HG03354 (cell line): ENCODE data around the gene TMEM184B.

Experiments used
- ATAC-seq: cut with Tn5 transposase; IDR thresholded peaks from one replicate; pipeline ENCODE4 v1.9.1; 2021; ENCODE audit warnings: mild to moderate bottlenecking; ENCODE audit not compliant: unreplicated experiment, poor library complexity, severe bottlenecking

Gene TMEM184B

DNA sequence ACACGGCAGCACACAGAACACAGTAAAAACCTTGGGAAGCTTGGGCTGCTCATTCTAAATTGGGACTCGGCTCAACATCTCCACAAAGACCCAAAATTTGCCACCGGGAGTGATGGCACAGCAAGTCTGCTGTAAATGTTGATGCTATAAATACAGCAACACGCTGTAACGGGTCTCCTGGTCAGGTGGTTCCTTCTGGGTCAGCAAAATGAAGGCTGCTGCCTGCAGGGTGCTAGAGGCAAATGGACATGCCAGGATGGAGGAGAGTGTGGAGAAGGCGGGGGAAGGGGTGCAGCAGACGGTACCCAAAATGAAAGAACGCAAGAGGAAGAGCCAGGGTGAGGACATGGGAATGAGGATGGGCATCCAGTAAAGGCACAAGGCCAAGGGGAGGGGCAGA lies 40.6 kb downstream of the TMEM184B start:
- no peak for ATAC-seq

GRCh38 chr22:38230916-38231315 lies 41.9 kb downstream of the TMEM184B start:
- ATAC-seq = no peak

DNA sequence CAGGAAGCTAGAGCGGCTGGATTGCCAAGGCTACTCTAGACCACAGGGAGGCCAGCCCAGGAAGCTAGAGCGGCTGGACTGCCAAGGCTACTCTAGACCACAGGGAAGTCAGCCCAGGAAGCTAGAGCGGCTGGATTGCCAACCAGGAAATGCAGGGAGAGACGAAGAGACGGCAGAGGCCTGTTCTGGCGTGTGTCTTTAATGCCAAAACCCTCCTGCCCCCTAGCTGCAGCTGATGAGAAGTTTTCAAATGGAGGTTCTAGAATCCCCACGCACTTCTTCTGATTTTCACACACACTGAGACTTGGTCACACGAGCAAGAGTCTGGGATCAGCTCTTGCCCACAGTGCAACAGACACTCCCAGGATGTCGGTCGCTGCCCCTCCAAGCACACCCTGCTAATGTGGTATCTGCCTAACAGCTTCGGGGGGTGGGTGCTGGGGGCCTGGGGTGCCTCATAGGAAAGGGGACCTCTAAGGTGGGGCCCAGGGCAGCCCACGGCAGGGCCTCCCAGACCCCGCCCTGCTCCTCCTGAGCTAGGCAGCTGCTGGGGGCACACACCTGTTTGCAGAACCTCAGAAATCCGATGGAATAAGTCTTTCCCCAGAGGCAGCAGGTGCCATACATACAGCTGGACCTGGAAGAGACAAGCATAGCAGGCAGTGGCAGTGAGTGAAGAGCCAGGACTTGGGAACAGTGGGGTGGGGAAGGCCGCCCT lies 42.5 kb downstream of the TMEM184B start:
- ATAC-seq = no peak

DNA sequence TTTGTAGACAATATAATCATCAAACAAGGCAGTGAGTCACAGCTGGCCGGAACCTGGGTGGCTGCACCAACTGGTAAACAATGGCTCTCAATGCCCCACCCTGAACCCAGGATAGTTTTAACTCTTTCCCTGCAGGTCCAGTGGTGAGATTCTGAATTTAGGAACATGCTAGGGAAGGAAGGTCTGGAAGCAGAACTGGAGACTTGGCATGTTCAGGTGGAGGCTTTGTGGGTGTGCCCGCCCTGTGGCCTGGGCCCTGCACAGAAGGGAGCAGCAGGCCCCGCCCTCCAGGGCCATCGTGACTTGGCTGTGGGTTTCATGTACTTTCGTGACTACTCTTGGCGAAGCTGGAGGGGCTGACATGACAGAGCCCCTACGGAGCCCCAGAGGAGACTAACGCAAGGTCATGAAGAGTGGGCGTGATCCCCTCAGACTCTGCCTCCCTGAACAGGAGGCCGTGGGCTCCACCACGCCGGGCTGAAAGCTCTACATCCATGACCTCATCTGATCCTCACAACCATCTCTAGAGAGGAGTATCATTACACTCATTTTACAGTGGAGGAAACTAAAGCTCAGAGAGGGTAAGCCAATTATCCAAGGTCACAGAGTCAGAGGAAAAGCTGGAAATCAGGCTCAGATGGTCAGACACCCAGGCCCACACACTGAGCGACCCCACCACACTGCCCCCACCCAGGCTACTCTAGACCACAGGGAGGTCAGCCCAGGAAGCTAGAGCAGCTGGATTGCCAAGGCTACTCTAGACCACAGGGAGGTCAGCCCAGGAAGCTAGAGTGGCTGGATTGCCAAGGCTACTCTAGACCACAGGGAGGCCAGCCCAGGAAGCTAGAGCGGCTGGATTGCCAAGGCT lies 43.7 kb downstream of the TMEM184B start:
- ATAC-seq = no peak

GRCh38 chr22:38228326-38228872 lies 44.4 kb downstream of the TMEM184B start:
- no peak for ATAC-seq

GRCh38 chr22:38226853-38227649 lies 45.8 kb downstream of the TMEM184B start:
- ATAC-seq = no peak

- no peak for ATAC-seq
Observed at GRCh38 chr22:38223289-38223960, 49.4 kb downstream of the TMEM184B start.

DNA sequence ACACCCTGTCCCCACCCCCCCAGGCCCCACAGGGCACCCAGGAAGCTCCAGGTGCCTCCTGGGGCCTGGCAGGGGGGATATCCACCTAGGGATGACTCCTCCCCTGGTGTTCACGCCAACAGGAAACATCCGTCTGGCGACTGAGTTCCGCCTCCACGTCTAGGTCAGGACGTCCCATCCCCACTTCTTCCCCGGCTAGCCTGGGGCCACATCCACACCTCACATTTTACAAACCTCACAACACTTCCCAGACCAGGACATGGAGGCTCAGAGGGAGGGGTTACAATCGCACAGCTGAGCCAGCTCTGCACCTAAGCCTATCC lies 50.1 kb downstream of the TMEM184B start:
- ATAC-seq = no peak

DNA sequence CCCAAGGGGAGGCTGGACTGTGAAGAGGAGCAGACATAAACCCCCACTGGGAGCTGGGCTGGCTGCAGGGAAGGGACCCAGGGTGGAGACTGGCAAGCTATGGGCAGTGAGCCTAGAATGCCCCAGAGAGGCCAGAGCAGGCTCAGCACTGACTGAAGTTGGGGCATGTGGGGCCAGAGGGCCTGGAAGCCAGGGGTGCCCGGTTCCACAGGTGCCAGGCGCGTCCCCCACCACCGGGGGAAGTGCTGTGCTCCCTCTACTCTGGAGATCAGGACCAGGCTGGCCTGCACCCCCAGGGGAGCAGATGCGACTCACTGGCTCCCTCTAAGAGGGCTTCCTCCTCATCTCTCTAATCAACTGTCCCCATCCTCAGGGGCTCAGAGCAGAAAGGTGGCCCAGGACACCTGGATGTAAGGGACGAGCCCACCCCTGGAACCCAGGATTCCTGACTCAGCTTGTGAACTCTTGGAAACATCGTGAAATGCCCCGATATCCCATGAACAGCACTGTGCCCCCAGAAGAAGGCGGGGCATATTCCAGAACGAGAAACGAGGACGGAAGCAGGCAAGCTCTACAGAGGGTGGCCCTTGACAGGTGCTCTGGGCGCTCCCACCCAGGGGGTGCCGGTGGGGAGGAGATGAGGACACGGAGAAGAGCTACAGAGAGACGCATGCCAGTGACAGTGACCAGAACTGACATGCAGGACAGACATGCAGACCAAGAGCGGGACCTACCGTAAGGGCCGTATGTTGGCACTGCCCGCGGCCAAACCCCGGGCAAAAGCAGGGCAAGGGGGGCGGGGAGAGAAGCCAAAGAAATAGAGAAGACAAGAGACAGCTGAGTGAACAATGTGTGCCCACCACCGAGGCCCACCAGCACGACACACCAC lies 50.7 kb downstream of the TMEM184B start:
- ATAC-seq = no peak

DNA sequence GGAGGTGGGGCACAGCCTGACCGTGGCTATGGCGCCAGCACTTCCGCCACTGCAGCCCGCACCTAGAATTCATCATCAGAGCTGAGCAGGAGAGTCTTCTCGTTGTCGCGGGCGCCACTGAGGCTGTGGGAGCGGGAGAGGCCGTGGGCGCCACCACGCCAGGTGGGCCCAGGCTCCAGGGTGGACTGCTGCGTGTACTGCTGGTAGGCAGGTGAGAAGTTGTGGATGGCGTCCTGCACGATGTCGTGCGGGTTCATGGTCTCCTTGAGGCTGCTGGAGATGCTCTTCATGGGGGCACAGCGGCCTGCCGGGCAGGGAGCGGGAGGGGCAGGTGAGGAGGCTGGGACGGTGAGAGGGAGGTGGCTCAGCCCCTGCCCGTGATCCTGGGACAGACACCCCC lies 51.4 kb downstream of the TMEM184B start:
- no peak for ATAC-seq

DNA sequence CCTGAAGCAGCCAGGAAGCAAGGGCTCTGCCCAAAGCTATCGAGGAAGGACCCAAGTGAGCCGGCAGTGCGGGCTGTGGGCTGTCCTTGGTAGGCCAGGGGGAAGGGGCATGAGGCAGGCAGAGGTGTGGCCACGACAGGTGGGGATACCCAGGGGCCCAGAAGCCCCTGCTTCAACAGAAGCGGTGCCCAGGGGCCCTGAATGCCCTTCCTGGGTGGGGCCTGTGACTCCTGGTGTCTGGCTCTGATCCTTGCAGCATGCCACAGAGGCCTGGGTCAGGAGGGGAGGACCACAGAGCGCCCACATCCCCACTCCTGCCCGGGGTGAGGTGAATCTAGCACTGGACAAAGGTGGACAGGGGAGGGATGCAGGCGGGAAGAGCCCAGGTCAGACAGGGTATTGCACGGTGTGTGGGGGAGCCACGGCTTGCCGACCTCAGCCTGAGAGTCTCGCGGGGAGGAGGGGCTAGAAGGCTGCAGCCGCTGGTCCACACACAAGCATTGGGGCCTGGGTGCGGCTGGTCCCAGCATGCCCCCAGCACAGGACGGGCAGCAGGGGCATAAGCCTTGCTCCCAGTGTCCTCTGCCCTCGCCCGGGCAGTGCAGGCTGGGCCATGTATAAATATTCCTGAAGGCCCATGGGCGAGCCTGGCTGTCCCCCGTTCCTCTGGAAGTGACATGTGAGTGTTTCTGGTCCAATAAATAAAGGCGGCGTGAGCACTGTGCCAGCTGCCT lies 52.0 kb downstream of the TMEM184B start:
- no peak for ATAC-seq

- ATAC-seq = no peak
Observed at GRCh38 chr22:38220163-38220562, 52.6 kb downstream of the TMEM184B start.

GRCh38 chr22:38219632-38220031 lies 53.2 kb downstream of the TMEM184B start:
- ATAC-seq = no peak

- no peak for ATAC-seq
Observed at GRCh38 chr22:38218661-38219622, 53.9 kb downstream of the TMEM184B start.

GRCh38 chr22:38215156-38216038 lies 57.4 kb downstream of the TMEM184B start:
- no peak for ATAC-seq
